H1 (cell line): ENCODE results near the gene GOLIM4. TPM values are rescaled to one million over a fixed set of nuclear protein-coding genes. Genes with fewer than 3 reads are reported as not detected.

Source experiments
- CTCF ChIA-PET: fragments of 300-600 bp; sonication (Branson Sonifier 250); formaldehyde crosslinking; loops from one replicate; lab custom pipeline; 2021; ENCODE audit not compliant: partially characterized antibody; lab: Charles Lee
- POLR2A ChIA-PET: fragments of 300-600 bp; sonication (Branson Sonifier 250); formaldehyde crosslinking; loops from one replicate; lab custom pipeline; 2021; ENCODE audit warnings: inconsistent platforms; ENCODE audit not compliant: partially characterized antibody; lab: Charles Lee
- DNase-seq, 2 experiments: peaks; one replicate each; pipeline versions ENCODE4 v3.0.0 to v3.0.0-alpha.2; 2010 to 2022; ENCODE audit warnings: low spot score in 2 of 2, low read depth in 1 of 2, mixed read lengths in 1 of 2
- FAIRE-seq: peaks from 2 replicates; lab custom pipeline; 2011; peaks lifted over from hg19 to GRCh38; lab: Jason Lieb, UNC
- H2AFZ ChIP-seq: 2 replicates; pipeline ENCODE4 v1.8.1; 2012; ENCODE audit warnings: low read length, inconsistent platforms
- H2AK5ac ChIP-seq: 2 replicates; pipeline ENCODE4 v1.6.1; 2013; ENCODE audit warnings: low read depth, low read length
- H2BK120ac ChIP-seq: replicated peaks from 2 replicates; pipeline ENCODE3; 2013; ENCODE audit warnings: low read depth, low read length, inconsistent platforms
- H2BK12ac ChIP-seq: 2 replicates; pipeline ENCODE4 v1.6.1; 2013; ENCODE audit warnings: low read depth, low read length
- H2BK15ac ChIP-seq: 2 replicates; pipeline ENCODE4 v1.6.1; 2013; ENCODE audit warnings: low read length
- H2BK20ac ChIP-seq: 2 replicates; pipeline ENCODE4 v1.6.1; 2013; ENCODE audit warnings: low read length
- H2BK5ac ChIP-seq: 2 replicates; pipeline ENCODE4 v1.6.1; 2013; ENCODE audit warnings: low read depth, low read length
- H3K14ac ChIP-seq: 2 replicates; pipeline ENCODE4 v1.6.1; 2013; ENCODE audit warnings: inconsistent platforms; ENCODE audit not compliant: insufficient read length
- H3K18ac ChIP-seq: 2 replicates; pipeline ENCODE4 v1.6.1; 2013; ENCODE audit warnings: low read length; ENCODE audit errors: extremely low read depth
- H3K23ac ChIP-seq: 2 replicates; pipeline ENCODE4 v1.6.1; 2013; ENCODE audit warnings: inconsistent platforms; ENCODE audit not compliant: insufficient read length
- H3K23me2 ChIP-seq: 2 replicates; pipeline ENCODE4 v1.6.1; 2013; ENCODE audit warnings: low read depth, low read length
- H3K27ac ChIP-seq: 2 replicates; pipeline ENCODE4 v1.6.1; 2011; ENCODE audit warnings: low read depth, low read length, inconsistent platforms
- H3K27me3 ChIP-seq, 4 experiments: replicated peaks in 1 of 4; 1 replicate in 1 of 4; 2 replicates in 3 of 4; pipeline versions ENCODE4 v1.6.1 to v1.8.1; 2011 to 2013; ENCODE audit warnings: low read length in 3 of 4, mild to moderate bottlenecking in 3 of 4, inconsistent platforms in 2 of 4, mixed read lengths in 2 of 4, moderate library complexity in 1 of 4; ENCODE audit not compliant: control insufficient read depth in 3 of 4, insufficient read depth in 3 of 4; ENCODE audit errors: extremely low read depth in 1 of 4
- H3K36me3 ChIP-seq, 4 experiments: 2 replicates each; pipeline versions ENCODE4 v1.6.1 to v1.8.1; 2011 to 2013; ENCODE audit warnings: mild to moderate bottlenecking in 4 of 4, low read length in 3 of 4, moderate library complexity in 2 of 4, control low read depth in 1 of 4, inconsistent platforms in 1 of 4; ENCODE audit not compliant: insufficient read depth in 4 of 4, control insufficient read depth in 2 of 4
- H3K4ac ChIP-seq: replicated peaks from 2 replicates; pipeline ENCODE3; 2013; ENCODE audit warnings: low read length, low read depth, mixed read lengths, inconsistent platforms; ENCODE audit not compliant: insufficient read length
- H3K4me1 ChIP-seq, 4 experiments: replicated peaks in 1 of 4; 1 replicate in 1 of 4; 2 replicates in 3 of 4; pipeline versions ENCODE4 v1.6.1 to v1.8.1; 2011 to 2013; ENCODE audit warnings: low read length in 3 of 4, inconsistent platforms in 2 of 4, mixed read lengths in 1 of 4; ENCODE audit not compliant: insufficient read depth in 4 of 4, control insufficient read depth in 3 of 4
- H3K4me2 ChIP-seq, 2 experiments: 2 replicates each; pipeline versions ENCODE4 v1.6.1 to v1.8.1; 2011 to 2013; ENCODE audit warnings: low read depth in 2 of 2, low read length in 2 of 2, control low read depth in 1 of 2, inconsistent platforms in 1 of 2, mild to moderate bottlenecking in 1 of 2; ENCODE audit not compliant: insufficient read depth in 1 of 2
- H3K4me3 ChIP-seq, 4 experiments: fragments of 200-600, 300-600 bp in 1 of 4; sonication (generic), shearing (Covaris generic), sonication (Bioruptor Twin) in 1 of 4; 2 replicates each; pipeline versions ENCODE4 v1.5.1 to v1.8.1; 2011 to 2016; ENCODE audit warnings: low read length in 4 of 4, low read depth in 3 of 4, control low read depth in 2 of 4, inconsistent platforms in 2 of 4, mild to moderate bottlenecking in 2 of 4, mixed read lengths in 1 of 4, moderate library complexity in 1 of 4; ENCODE audit not compliant: insufficient read depth in 2 of 4; ENCODE audit errors: extremely low read depth in 1 of 4
- H3K56ac ChIP-seq: replicated peaks from 2 replicates; pipeline ENCODE3; 2013; ENCODE audit warnings: low read depth, mild to moderate bottlenecking, mixed read lengths, low read length, inconsistent platforms; ENCODE audit not compliant: insufficient read length
- H3K79me1 ChIP-seq: 2 replicates; pipeline ENCODE4 v1.6.1; 2013; ENCODE audit warnings: low read depth, low read length, control low read depth
- H3K79me2 ChIP-seq, 2 experiments: 2 replicates each; pipeline versions ENCODE4 v1.6.1 to v1.8.1; 2012 to 2013; ENCODE audit warnings: low read length in 2 of 2, mild to moderate bottlenecking in 2 of 2, inconsistent platforms in 1 of 2; ENCODE audit not compliant: insufficient read depth in 2 of 2, control insufficient read depth in 1 of 2
- H3K9ac ChIP-seq, 4 experiments: replicated peaks in 1 of 4; 1 replicate in 1 of 4; 2 replicates in 3 of 4; pipeline versions ENCODE4 v1.6.1 to v1.8.1; 2011 to 2013; ENCODE audit warnings: low read depth in 3 of 4, low read length in 3 of 4, control low read depth in 2 of 4, mild to moderate bottlenecking in 2 of 4, moderate library complexity in 2 of 4, inconsistent platforms in 1 of 4; ENCODE audit errors: extremely low read depth in 1 of 4
- H3K9me3 ChIP-seq, 2 experiments: 2 replicates each; pipeline versions ENCODE4 v1.6.1 to v1.8.1; 2012 to 2013; ENCODE audit warnings: mild to moderate bottlenecking in 2 of 2, moderate library complexity in 2 of 2, control low read depth in 1 of 2, inconsistent platforms in 1 of 2, low read depth in 1 of 2, low read length in 1 of 2, mixed read lengths in 1 of 2; ENCODE audit not compliant: insufficient read depth in 2 of 2
- H4K20me1 ChIP-seq, 2 experiments: replicated peaks in 1 of 2; 2 replicates each; pipeline versions ENCODE3 to v1.8.1; 2011 to 2013; ENCODE audit warnings: inconsistent platforms in 2 of 2, low read length in 2 of 2, mild to moderate bottlenecking in 1 of 2; ENCODE audit not compliant: insufficient read depth in 2 of 2, control insufficient read depth in 1 of 2
- H4K5ac ChIP-seq: 2 replicates; pipeline ENCODE4 v1.6.1; 2013; ENCODE audit warnings: low read length, low read depth, mixed read lengths, inconsistent platforms; ENCODE audit not compliant: insufficient read length
- H4K8ac ChIP-seq: 2 replicates; pipeline ENCODE4 v1.8.0; 2013; ENCODE audit warnings: mild to moderate bottlenecking, moderate library complexity, low read length, inconsistent platforms; ENCODE audit not compliant: insufficient read depth; ENCODE audit errors: extremely low read depth
- H4K91ac ChIP-seq: replicated peaks from 2 replicates; pipeline ENCODE3; 2013; ENCODE audit warnings: low read length, mixed read lengths, inconsistent platforms; ENCODE audit not compliant: insufficient read length
- BRCA1 ChIP-seq: IDR thresholded peaks from 2 replicates; pipeline ENCODE4 v1.6.1; 2012; ENCODE audit warnings: low read depth, low read length, improper control_type of control experiment
- CHD2 ChIP-seq: IDR thresholded peaks from 2 replicates; pipeline ENCODE4 v1.6.1; 2012; ENCODE audit warnings: low read length, improper control_type of control experiment
- EP300 ChIP-seq, 2 experiments: IDR thresholded peaks; 1 replicate in 1 of 2; 2 replicates in 1 of 2; pipeline ENCODE4 v1.6.1; 2011 to 2012; ENCODE audit warnings: low read depth in 2 of 2, low read length in 2 of 2, mild to moderate bottlenecking in 2 of 2, borderline replicate concordance in 1 of 2, inconsistent platforms in 1 of 2, moderate library complexity in 1 of 2
- GABPA ChIP-seq: IDR thresholded peaks from 2 replicates; pipeline ENCODE4 v1.6.1; 2011; ENCODE audit warnings: mild to moderate bottlenecking, low read length, moderate library complexity, borderline replicate concordance; ENCODE audit not compliant: insufficient read depth
- JUN ChIP-seq: IDR thresholded peaks from 2 replicates; pipeline ENCODE4 v1.6.1; 2011; ENCODE audit warnings: low read depth, mild to moderate bottlenecking, improper control_type of control experiment, low read length
- SAP30 ChIP-seq: fragments of 300-600 bp; sonication (generic); IDR thresholded peaks from 2 replicates; pipeline ENCODE4 v1.7.1; 2012; ENCODE audit warnings: low read length, moderate library complexity, mild to moderate bottlenecking, inconsistent platforms; ENCODE audit not compliant: insufficient read depth, insufficient replicate concordance
- polyA plus RNA-seq, 7 experiments: library from polyadenylated mRNA; depleted of rRNA in 3 of 7; stranded (reverse) in 5 of 7; unstranded in 2 of 7; fragments of >200 nt in 5 of 7; fragments of 200-250 nt in 2 of 7; gene quantifications; 1 replicate in 5 of 7; 2 replicates in 1 of 7; 4 replicates in 1 of 7; pipeline versions ENCODE4 v1.2.1 to v1.2.3, GENCODE V29; 2011 to 2013; ENCODE audit warnings: missing spikeins in 2 of 7, mixed read lengths in 2 of 7
- total RNA-seq: library from RNA; stranded (reverse); fragmentation: NEBNext Ultra II Directional; extraction: Animal tissue kit (Norgen Biotek cat#: 25700); gene quantifications from 2 replicates; pipeline ENCODE4 v1.2.1, GENCODE V29; 2021

GOLIM4 gene
- total and polyA plus RNA-seq, 2 of the 8 experiments (the other 6 are each of a cell fraction or from before 2014, with no cell fraction given) = 5.6 to 29.7 TPM

- H3K4me1 ChIP-seq = 0 out of 7 replicates have a peak, but pooled peaks cover 0 to 3% (median 0%) of the 10 kb centered on the region in 4 experiments
- no peak overlapping the region for H2BK12ac ChIP-seq
- no peak overlapping the region for H2BK5ac ChIP-seq
- no peak overlapping the region for H3K23ac ChIP-seq
- H3K23me2 ChIP-seq = no peaks in the 10 kb centered on the region
- H3K4me3 ChIP-seq = no peak overlapping the region
- no peak overlapping the region for H2AK5ac ChIP-seq
- CTCF ChIA-PET = interaction anchor here (1.5 to 2.4 kb wide), 2 partner anchors 16 to 141 kb away, joined by 4 to 14 read pairs; no protein-coding TSS in a partner anchor
- H4K91ac ChIP-seq = no peak overlapping the region
- H3K9me3 ChIP-seq = no peaks in the 10 kb centered on the region
- no peaks in the 10 kb centered on the region for H3K27me3 ChIP-seq
- no peak for DNase-seq
- no peaks in the 10 kb centered on the region for H3K79me1 ChIP-seq
- TF ChIP-seq JUN (no peak), CHD2 (no peak), BRCA1 (no peak), SAP30 (no peak), EP300 (IDR thresholded peaks at IDR 0.05; ENCODE audit: borderline replicate concordance in 1 of 2, low read depth in 2 of 2, low read length in 2 of 2) (no peak), GABPA (no peak)
- TF ChIP-seq, all 59 proteins: peak for 0
- Histone ChIP-seq H3K14ac (no peak overlapping the region), H3K79me2 (no peaks in the 10 kb centered on the region), H3K18ac (no peak overlapping the region), H2BK15ac (no peak overlapping the region), H3K4me2 (no peak overlapping the region), H3K36me3 (peaks cover 5 to 38% (median 20%) of the 10 kb centered on the region in 4 experiments; a peak in 7 of 8 replicates), H4K8ac (no peak overlapping the region), H3K9ac (no peak overlapping the region), H2AFZ (no peak overlapping the region), H4K20me1 (no peaks in the 10 kb centered on the region), H3K56ac (no peak overlapping the region), H3K27ac (no peak overlapping the region), H4K5ac (no peak overlapping the region), H2BK20ac (no peak overlapping the region), H3K4ac (no peak overlapping the region), H2BK120ac (no peak overlapping the region)
- POLR2A ChIA-PET = no interaction called here
- no peak for FAIRE-seq
Measured at GRCh38 chr3:168025076-168025475, 70.6 kb downstream of the GOLIM4 start.
